Lung (tissue), 12 donors: ENCODE data around the gene EDAR. TPM values are rescaled to one million over a fixed set of nuclear protein-coding genes. Genes with fewer than 3 reads are reported as not detected.

Experiments used
- ATAC-seq: fragments of 200-7000 bp; cut with Tn5 transposase; one replicate; pipeline ENCODE4 v1.9.1; 2020; ENCODE audit warnings: moderate number of reproducible peaks; ENCODE audit not compliant: insufficient read depth, low FRiP score
- DNase-seq, 3 donors: peaks; one replicate each; pipeline ENCODE4 v3.0.0-alpha.2; 2013 to 2017
- H3K27ac ChIP-seq, 2 donors: one replicate each; pipeline ENCODE4 v1.5.1; 2013; ENCODE audit warnings: mild to moderate bottlenecking in 2 of 2, moderate library complexity in 2 of 2, control low read depth in 1 of 2, inconsistent platforms in 1 of 2, low read depth in 1 of 2, low read length in 1 of 2
- H3K27me3 ChIP-seq, 3 donors: one replicate each; pipeline ENCODE4 v1.5.1; 2013; ENCODE audit warnings: low read length in 2 of 3; ENCODE audit not compliant: control insufficient read depth in 3 of 3, insufficient read depth in 3 of 3
- H3K36me3 ChIP-seq, 4 donors: one replicate each; pipeline ENCODE4 v1.5.1; 2013; ENCODE audit warnings: low read length in 4 of 4, mild to moderate bottlenecking in 1 of 4, moderate library complexity in 1 of 4; ENCODE audit not compliant: control insufficient read depth in 4 of 4, insufficient read depth in 4 of 4
- H3K4me1 ChIP-seq, 5 donors: one replicate each; pipeline ENCODE4 v1.5.1; 2013; ENCODE audit warnings: low read length in 5 of 5, mild to moderate bottlenecking in 2 of 5, moderate library complexity in 1 of 5; ENCODE audit not compliant: control insufficient read depth in 5 of 5, insufficient read depth in 5 of 5
- H3K4me3 ChIP-seq: one replicate; pipeline ENCODE4 v1.5.1; 2013; ENCODE audit warnings: mild to moderate bottlenecking, control low read depth, moderate library complexity
- H3K9ac ChIP-seq, 2 donors: one replicate each; pipeline ENCODE4 v1.5.1; 2013; ENCODE audit warnings: low read length in 2 of 2, control low read depth in 1 of 2; ENCODE audit not compliant: insufficient read depth in 1 of 2
- H3K9me3 ChIP-seq, 4 donors: one replicate each; pipeline ENCODE4 v1.5.1; 2013; ENCODE audit warnings: low read length in 3 of 4, mild to moderate bottlenecking in 1 of 4, moderate library complexity in 1 of 4; ENCODE audit not compliant: control insufficient read depth in 4 of 4, insufficient read depth in 3 of 4
- WGBS, 2 donors: extraction: QIAGEN DNeasy Blood & Tissue Kit; methylation state at CpG; one replicate each; pipeline ENCODE4 v1.1.7; 2013; 5-methylcytosine and 5-hydroxymethylcytosine counted together
- polyA plus RNA-seq, 2 donors: library from polyadenylated mRNA; stranded (reverse); fragments of 200-250 nt; gene quantifications; one replicate each; pipeline ENCODE4 v1.2.1, GENCODE V29; 2013
- total RNA-seq, 2 donors: library from RNA; depleted of rRNA in 1 of 2; stranded (reverse); fragments of >200 nt in 1 of 2; gene quantifications; one replicate each; pipeline ENCODE4 v1.2.1, GENCODE V29; 2014 to 2021
- TF ChIP-seq, protein P1 (sequence below): IDR thresholded peaks from 2 replicates; pipeline ENCODE4 v1.5.1; 2012; ENCODE audit warnings: mild to moderate bottlenecking; ENCODE audit errors: control extremely low read depth, extremely low read depth
- donor health status: control.
- donor health status: control.
- donor health status: Bipolar disorder and iron deficiency.
- donor health status: healthy.
- donor health status: DM: yes; HTN: yes; CAD: no.

Gene EDAR
- total and polyA plus RNA-seq, 4 donors = 0.02 to 0.37 (median 0.10) TPM; not detected in 1

- no peak for DNase-seq
- Histone ChIP-seq H3K4me1 (peaks cover 0 to 1% (median 0%) of the 10 kb centered on the region in 5 donors), H3K36me3 (peaks cover 0 to 11% (median 0%) of the 10 kb centered on the region in 4 donors), H3K9ac (no peak overlapping the region), H3K27me3 (no peaks in the 10 kb centered on the region), H3K9me3 (no peaks in the 10 kb centered on the region), H3K4me3 (no peak overlapping the region), H3K27ac (no peak overlapping the region)
- no peak for ATAC-seq
- TF ChIP-seq, protein P1, sequence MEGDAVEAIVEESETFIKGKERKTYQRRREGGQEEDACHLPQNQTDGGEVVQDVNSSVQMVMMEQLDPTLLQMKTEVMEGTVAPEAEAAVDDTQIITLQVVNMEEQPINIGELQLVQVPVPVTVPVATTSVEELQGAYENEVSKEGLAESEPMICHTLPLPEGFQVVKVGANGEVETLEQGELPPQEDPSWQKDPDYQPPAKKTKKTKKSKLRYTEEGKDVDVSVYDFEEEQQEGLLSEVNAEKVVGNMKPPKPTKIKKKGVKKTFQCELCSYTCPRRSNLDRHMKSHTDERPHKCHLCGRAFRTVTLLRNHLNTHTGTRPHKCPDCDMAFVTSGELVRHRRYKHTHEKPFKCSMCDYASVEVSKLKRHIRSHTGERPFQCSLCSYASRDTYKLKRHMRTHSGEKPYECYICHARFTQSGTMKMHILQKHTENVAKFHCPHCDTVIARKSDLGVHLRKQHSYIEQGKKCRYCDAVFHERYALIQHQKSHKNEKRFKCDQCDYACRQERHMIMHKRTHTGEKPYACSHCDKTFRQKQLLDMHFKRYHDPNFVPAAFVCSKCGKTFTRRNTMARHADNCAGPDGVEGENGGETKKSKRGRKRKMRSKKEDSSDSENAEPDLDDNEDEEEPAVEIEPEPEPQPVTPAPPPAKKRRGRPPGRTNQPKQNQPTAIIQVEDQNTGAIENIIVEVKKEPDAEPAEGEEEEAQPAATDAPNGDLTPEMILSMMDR = no peak
- 92% methylated on average over 5 of the region's 5 CpGs for WGBS, 2 donors
These were observed 77.6 kb downstream of the EDAR start for GRCh38 chr2:108911401-108911800.

DNA sequence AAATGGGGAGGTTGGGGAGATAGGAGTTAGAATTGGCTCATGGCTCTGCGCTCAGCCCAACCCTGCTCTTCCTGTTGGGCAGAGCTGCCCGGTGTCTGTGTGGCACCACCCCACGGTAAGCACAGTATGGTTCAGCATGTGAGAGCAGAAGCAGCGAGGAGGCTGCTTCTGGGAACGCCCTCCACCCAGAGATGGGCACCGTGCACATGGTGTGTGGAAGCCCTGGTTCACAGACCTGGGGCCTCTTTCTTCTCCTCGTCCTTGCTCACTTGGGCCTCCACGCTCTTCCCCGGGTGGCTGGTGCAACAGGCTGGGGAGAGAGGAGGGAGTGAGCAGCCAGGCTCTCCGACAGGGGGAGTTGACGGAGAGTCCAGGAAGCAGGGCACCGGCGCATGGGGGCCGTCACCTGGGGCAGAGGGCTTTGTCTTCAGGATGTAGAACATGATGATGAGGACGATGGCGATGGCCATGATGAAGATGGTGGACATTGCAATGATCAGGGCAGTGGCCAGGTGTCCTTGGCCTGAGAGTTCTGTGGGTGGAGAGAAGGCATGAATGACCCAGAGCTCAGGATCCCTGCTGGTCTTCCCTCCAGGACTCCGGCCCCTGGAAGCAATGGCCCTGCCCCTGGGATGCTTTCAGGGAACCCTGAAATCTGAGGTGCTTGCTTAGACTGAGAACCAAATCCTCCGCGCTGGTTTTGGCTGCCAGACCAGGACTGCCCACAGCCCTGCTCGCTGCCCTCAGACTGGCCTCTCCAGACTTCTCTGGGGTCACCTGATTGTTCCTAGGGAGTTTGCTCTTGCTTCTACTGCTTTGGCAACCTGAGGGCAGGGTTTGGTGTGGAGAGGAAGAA is 78.3 kb downstream of the EDAR start:
- Histone ChIP-seq H3K4me1 (no peaks in the 10 kb centered on the region), H3K9ac (no peak overlapping the region), H3K27ac (no peak overlapping the region), H3K9me3 (no peaks in the 10 kb centered on the region), H3K27me3 (no peaks in the 10 kb centered on the region), H3K36me3 (peaks cover 0 to 11% (median 0%) of the 10 kb centered on the region in 4 donors), H3K4me3 (no peak overlapping the region)
- ATAC-seq = no peak
- peak in 1 of 3 donors; percentile 7 for DNase-seq
- TF ChIP-seq, protein P1 = no peak
- WGBS, 2 donors = 84 to 91% methylated on average over 20 of the region's 20 CpGs

GRCh38 chr2:108910011-108910431 is 79.0 kb downstream of the EDAR start:
- no peak for ATAC-seq
- Histone ChIP-seq H3K27ac (no peak overlapping the region), H3K4me1 (no peaks in the 10 kb centered on the region), H3K9me3 (no peaks in the 10 kb centered on the region), H3K36me3 (peaks cover 0 to 11% (median 0%) of the 10 kb centered on the region in 4 donors), H3K4me3 (no peak overlapping the region), H3K27me3 (no peaks in the 10 kb centered on the region), H3K9ac (no peak overlapping the region)
- WGBS, 2 donors = 88 to 93% methylated on average over 12 of the region's 12 CpGs
- DNase-seq = peak in 1 of 3 donors; percentile 12
- TF ChIP-seq, protein P1 = no peak
